Medulla oblongata (tissue), 1 donor: ENCODE results near the gene SEZ6.

Experiments used
- DNase-seq: peaks from one replicate; pipeline ENCODE4 v3.0.0-alpha.2; 2015; ENCODE audit errors: extremely low spot score

SEZ6 gene

DNA sequence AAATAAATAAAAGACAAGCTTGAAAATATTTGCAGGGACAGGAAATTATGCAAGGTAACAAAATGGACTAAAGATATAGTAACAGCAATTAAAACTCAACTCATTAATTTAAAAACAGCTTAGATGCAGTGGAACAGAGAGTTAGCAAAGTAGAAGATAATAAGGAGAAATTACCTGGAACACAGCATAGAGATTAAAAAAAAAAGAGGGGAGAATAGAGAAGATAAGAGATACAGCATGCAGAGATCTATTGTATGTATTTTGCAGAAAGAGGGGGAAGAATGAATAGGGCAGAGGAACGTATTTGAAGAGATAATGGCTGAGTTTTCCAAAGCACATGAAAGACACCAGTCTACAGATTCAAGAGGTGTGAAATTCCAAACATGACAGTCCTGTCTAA lies 28.7 kb upstream of the SEZ6 start:
- no peak for DNase-seq

DNA sequence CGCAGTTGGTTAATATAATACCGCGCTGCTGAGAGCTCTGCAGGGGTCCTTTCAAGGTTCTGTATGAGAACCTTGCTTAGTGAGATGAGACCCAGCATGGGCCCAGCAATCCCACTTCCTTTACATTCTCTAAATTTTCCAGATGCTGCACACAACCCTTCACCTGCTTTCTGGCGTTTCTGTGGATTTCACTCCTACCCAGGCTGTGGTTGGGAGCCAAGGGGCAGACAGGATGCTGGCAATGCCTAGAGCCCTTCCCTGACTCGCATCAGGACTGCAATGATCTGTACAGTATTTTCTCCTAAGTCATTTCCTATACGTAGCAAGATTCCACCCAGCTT lies 27.0 kb upstream of the SEZ6 start:
- no peak for DNase-seq

DNA sequence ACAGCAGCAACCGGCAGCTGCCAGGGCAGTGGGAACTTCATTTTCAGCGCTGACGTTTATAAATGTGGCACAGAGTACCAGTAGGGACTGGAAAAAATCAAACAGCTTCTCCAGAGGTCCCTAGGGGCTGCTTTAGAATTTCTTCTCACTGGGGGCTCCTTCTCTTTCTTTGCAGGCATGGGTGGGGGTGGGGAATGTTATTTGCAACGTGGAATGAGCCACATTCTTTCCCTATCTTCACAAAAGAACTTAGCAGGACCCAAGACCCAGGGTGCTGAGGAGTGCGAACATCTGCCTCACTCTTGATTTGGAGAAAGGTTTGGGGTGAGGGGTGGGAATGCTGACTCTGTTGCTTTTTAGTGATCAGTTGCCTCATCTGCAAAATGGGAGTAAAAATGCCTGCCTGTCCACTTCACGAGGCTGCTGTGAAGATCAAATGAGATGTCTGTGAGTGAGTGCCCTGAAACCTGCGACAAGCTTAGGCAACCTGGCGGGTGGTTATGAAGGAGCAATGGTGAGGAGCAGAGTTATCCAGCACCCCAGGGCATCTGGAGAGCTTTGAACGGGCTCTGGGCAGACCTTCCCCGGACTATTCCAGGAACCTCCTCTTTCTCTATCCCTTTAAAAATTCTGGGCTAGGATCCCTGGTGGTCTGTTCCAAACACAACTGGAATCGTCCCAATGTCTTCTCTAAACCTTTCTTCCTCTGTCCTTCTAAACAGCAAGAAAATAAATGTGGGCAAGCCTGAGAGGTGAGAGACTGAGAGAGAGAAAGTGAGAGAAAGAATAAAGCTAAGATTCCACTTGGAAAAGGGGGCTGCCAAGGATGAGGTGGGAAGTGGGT lies 26.4 kb upstream of the SEZ6 start:
- peak; percentile 23 for DNase-seq

DNA sequence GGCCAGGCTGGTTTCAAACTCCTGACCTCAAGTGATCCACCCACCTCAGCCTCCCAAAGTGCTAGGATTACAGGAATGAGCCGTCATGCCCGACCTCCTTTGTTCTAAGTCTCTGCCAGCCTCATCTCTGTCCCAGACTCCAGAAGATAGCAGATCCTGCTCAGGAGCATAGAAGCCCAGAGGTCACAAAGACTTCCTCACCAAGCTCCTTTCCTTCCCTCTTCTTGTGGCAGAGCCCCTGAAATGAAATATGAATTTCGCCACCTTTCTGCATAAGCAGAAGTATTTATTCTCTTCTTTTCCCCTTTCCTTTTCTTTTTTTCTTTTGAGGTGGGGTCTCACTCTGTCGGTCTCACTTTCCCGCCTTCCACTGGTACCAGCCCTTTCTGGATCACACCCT lies 25.7 kb upstream of the SEZ6 start:
- no peak for DNase-seq

DNA sequence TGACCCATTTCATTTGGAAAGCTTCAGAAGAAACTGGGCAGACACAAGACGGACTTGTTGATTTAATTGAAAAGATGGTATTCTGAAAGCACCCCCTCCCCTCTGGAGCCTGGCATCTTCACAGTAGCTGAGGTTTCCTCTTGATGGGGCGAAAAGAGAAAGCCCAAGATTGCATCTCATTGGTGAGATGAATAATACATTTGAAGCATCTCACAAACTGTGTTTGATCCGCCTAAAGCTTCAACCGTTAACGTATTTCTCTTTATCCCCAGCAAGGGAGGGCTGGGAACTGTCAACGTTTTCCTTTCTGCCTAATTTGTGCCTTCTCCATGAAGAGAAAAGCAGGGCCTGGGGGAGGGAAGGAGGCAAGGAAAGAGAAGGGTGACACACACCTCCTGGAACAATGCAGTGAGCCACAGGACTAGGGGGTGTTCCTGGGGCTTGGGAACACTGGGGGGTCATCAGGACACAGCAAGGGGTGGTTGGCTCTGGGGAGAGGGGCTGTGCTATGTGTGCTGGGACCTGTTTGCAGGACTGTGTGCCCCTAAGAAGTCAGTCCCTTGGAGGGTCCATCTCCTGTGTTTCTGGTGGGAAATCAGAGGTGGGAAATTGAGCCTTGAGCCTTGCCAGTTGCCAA lies 18.6 kb upstream of the SEZ6 start:
- no peak for DNase-seq

DNA sequence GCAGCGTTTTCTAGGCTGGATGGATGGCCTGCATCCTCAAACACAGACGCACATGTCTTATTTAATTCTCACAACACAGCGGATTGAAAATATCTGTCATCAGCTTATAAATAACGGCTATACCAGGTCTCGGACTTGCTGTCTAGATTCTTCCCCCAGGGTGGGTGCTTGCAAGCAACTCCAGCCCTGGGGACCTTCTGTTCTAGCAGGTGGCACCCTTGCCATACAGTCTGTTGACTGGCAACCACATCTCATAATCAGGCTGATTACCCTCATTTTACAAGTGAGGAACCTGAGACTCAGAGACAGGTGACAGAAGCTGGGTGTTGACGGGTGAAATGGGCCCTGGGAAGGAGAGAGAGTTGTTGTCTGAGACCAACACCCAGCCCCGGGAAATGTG lies 16.2 kb upstream of the SEZ6 start:
- no peak for DNase-seq

DNA sequence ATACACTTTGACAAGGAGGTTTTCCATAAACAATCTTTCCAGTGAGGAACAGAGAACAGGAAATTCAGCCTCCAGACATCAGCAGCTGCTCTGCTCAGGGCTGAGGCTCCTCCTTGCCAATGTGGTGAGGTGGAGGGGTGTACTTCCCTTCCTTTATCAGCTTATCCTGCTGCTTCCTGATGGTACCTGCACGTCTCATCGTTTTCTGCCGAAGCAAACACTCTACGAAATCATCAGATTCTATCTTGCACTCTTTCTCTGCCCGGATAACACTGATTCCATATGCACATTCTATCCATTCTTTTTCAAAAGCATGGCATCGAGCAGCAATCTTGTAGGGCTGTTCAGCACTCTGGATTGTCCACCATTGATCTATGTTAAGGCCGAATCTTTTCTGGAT lies 15.4 kb upstream of the SEZ6 start:
- no peak for DNase-seq

DNA sequence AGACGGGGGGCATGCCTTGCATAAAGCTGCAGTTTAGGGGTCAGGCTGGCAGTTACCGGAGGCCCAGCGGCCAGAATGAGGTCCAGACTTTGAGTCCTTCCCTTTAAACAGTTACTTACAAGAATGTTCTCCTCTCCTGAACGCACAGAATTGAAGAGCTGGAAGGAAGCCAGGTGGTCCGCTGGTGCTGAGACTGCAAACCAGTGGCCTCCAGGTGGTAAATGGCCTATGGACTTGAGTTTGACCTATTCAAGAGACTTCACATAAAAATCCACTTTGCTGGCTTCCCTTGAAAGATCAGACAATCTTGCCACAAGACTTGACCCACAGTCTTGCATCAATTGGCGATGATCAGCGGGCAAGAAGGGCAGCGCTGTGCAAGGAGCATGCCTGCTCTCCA lies 14.7 kb upstream of the SEZ6 start:
- no peak for DNase-seq

DNA sequence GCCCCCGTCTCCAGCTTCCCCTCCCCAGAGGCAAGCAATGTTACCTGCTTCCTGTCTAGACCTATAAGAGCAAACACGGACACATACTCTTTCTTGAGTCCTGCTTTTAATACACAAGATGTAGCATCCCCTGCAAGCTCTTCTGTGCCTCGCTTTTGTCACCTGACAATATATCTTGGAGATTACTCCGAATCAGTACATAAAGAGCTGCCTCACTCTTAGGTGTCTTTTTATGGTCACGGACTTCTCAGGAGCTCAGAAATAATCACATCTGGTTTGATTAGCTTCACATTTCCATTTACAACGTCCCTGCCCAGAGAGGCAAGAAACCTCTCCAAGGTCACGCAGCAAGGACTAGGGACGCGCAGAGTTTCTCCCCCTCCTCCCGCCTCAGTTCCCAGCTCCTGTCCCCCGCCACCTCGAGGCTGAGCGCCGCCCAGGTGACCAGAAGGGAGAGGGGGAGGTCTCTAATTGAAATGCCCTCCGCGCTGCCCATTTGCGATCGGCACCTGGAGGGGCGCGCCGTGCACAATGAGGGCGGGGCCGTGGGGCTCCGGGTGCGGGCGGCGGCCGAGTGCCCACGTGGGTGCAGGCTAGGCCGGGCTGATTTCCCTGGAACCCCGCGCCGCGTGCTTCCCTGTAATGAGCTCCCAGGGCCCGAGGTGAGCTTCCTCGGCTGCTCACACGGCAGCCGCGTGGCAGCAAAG lies 13.8 kb upstream of the SEZ6 start:
- DNase-seq, result no peak

DNA sequence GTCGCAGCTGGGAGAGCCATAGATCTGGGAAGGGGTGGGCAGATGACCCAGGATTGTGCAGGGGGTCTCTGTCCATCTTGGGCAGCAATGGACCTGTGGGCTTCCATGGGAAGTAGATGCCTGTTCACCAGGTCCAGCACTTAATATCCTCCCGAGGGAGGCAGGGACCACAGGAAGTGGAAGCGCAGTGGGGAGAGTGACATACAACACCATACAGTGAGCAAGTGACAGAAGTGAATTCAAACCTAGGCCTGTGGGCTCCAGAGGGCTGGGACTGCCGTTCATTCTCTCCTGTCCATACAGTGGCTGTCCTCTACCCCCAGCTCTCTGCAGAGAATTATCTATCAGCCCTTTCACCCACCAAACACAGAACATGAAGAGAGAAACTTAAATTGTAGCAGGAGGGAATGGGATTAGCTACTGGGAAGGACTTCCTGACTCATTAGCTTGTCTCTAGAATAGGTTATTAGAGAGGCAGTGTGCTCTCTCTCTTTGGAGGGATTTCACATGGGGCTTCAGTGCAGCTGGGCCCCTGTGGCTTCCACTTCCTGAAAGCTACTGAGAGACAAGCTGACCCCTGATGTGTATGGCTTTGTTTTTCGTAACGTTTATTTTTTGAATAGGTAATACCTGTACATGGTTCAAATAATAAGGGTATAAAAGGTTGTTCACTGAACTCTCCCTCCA lies 13.1 kb upstream of the SEZ6 start:
- no peak for DNase-seq

DNA sequence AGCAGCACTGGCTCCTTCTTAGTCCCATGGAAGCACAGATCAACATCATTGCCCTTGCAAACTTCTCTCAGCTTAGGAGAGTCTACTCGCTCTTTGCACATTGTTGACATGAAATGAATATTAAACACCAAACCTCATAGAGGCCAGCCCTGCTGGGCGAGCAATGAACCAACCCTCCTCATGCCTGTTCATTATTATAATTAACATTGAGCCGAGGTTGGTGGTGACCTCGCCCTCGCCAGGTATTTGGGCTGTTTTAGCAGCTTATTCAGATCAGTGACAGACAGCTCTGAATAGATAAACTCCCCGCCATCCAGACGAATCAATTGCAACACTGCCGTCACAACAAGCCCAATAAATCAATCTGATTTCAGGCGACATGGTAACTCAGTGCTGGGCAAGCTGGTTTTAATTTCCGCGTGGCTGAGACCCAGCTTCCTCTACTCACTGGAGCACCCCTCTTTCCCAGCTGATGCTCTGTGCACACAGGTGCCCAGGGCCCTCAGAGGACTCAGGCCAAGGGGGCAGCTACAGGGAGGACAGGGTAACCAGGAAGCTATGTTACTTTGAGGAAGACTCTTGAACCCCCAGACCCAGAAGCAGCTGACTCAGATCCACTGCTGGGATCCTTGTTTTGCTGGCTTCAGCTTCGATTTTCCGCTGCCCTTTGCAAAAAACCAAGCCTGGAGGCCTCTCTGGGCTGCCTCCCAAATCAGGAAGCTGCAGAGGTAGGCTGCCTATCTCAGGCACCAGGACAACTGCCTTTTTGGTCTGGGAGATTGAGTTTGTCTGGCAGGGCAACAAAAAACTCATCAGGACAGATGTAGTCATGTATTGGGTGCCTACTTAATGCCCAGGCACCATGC lies 10.7 kb upstream of the SEZ6 start:
- no peak for DNase-seq

DNA sequence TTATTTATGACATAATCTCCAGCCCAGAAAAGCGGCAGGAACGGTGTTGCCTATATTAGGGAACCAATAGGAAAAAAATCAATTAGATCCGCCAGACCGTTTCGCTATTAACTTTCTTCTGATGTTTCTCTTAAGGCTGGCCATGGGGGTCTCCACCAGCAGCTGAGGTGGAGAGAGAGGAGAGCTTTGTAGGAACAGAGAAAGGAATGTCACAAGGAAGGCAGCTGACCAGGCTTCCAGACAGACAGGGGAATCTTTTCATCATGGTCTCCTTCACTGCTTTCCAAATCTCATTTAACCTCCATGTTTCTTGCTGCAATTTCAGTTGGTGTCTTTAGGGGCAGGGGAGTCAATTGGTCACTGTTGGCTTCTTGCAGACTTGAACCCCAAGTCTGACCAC lies 8.9 kb upstream of the SEZ6 start:
- no peak for DNase-seq

DNA sequence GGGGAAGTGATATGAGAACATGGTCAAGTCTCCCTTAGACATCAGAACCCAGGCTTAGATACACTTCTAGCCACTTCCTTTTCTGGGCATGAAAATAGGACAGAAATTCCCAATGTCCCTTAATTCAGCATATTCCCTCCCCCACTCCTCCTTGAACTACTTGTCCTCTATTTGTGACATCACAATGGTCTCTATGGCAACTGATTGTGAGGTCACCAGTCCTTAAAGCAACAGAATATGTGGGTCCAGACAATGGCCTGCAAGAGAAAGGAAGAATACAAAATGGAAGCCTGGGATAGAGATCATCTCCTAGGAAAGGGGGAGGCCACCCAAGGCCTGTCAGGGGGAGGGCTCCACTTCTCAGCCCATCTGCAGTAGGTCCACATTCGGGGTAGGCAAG lies 6.7 kb upstream of the SEZ6 start:
- DNase-seq, result no peak

DNA sequence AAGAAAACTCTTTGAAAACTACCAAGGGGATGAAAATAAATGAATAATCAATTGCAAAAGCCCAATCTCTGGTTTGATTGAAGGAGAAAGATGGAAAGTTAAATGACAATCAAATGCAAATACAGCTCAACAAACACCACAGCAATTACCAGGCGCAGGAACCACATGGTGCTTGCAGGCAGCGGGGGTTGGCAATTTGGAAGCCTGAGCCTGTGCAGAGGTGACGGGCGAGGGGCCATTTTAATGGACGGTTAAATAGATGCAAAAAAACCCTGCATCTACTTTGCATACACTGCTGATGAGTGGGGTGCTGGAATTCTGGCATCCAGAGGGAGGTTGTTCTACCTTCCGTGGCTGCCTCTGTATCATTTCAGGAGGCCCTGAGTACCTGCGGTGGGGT lies 4.8 kb upstream of the SEZ6 start:
- no peak for DNase-seq

DNA sequence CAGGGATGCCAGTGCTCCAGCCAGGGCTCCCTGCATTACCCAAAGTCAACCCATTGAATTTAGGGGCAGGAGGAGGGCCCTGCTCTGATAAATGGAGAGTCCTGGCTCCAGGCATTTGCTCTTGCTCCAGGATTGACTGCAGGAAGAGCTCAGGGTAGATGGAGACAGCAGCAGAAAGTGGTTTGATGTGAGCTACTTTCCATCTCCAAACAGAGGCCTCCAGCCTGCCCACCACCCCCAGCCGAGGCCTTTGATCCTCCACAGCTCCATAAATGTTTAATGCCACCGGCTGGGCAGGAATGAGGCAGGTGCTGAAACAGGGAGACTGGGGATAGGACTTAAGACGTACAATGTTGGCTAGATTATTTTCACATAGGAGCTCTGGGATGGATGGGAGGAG lies 4.3 kb upstream of the SEZ6 start:
- no peak for DNase-seq

DNA sequence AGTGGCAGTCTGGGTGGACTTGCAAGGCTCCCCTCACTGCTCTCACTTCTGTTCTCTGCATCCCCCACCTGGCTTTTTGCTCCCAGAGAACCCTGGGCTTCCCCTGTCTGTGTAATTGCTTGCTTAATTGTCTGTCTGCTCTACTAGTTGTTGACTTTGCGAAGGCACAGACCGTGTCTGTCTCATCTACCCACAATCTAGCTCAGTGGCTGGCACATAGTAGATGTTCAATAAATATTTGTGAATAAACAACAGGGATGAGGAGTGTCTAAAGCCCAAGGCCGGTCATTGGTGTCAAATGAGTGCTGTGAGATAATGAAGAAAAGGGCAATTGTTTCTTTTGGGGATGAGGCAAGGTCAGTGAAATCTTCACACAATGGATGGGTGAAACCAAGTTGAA lies 2.8 kb upstream of the SEZ6 start:
- no peak for DNase-seq

DNA sequence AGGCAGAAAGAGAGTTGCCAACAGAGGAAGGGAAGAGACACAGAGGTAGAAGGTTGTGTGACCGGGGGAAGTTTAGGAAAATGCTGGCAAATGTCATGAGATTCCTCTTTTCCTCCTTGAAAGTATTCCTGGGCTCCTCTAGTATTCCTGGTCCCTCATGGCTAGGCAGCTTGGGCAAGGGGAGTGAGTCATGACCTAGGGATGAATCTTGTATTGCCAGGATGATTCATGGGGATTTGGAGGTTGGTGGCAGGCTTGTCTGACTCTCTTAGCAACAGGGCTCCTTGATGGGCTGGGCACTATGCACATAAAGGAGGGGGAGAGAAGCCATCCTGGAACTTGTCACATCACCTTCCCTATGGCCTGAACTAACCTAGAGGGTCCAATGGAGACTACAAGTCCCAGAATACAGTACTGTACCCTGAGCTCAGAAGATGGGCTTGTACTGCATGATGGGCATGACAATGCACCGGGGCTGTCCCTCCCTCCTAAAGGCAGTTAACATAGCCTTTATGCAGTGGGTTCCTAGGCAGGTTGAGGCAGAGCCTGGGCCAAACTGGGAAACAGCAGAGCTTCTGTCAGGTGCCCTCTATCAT lies 2.1 kb upstream of the SEZ6 start:
- DNase-seq, result no peak

DNA sequence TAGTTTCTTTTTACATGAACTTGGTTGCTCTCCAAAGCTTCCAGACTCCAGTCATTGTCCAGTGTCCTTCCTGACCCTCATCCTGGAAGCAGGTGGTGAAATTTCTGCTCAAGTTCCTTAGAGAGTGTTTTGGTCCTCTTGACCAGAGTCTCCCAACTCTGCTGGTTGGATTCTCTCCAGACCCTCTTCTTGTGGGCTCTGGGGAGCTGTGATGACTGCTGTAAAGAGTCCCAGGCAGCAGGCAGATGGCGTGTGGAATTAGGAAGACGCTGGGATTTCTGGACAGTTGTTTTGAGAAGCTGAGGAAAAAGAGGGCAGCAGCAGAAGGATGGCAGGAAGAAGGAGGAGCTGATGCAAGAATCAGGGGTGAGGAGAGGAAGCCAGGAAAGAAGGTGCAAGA lies 1.6 kb upstream of the SEZ6 start:
- no peak for DNase-seq

DNA sequence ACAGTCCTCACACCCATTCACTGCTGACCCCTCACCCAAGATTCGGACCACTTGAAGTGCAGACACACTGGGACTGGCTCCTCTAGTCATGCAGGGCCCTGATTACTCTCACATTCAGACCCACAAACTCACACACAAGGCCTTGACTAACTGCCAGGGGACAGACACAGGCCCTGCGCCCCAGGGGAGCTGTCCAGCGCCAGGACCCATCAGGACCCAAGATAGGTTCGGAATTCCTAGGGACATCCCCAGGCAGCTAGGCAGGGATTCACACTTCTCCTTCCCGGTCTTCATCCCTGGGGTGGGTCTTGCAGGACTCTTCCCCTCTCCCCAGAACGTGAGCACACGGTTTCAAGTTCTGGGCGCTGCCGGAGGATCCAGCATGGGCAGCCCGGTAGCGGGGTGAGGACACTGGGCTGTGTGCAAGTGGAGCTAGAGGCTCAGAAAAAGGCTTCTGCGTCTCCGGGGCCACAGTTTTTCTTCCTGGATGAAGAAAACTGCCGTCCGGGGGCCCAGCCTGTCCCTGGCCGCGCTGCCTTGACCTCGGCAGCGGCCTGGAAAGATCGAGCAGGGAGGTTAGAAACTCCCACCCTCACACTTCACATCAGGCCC lies 1.6 kb downstream of the SEZ6 start:
- DNase-seq, result peak; percentile 21

DNA sequence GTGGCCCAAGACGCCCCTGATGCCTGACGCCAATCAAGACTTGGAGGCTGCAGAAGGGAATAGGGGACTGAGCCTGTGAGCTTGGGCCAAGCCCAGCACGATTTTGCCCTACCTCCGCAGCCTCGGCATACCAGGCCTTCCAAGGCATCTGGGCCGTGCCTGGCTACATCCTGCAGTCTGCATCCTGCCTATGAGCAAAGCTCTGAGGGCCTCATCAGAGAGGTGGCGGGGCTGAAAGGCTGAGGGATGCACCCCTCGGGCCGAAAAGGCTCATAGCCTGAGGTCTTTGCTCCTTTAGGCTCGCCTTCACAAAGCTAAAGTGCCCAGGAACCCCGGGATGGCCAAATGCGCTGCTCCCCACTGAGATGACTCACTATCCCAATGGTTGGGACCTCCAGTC lies 2.5 kb downstream of the SEZ6 start:
- DNase-seq, result no peak

DNA sequence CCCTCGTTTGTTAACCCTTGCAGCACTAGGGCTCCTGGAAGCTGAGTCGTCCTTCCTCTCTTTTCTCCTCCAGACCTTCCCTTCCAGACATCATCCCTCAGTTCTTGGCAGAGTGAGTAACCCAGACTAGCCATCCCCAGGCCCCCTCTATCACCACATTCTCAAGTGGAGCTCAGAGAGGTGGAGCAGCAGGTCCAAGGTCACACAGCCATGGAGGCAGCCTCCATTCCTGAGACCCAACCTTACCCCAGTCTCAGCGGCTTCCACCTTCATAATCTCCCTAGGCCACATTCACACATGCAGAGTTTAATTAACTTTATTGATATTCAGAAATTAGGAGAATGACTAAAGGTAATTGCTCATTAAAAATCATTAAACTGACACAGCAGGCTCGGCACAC lies 3.0 kb downstream of the SEZ6 start:
- DNase-seq, result no peak
